Brain microvascular endothelial cell (primary cell): ENCODE data around the gene SYTL2.
A peak's percentile ranks its signal among the peaks of the same experiment; 100 is the strongest.

ENCODE experiments used
- DNase-seq: peaks from one replicate; pipeline ENCODE4 v3.0.0-alpha.2; 2020
- H3K27ac ChIP-seq: fragments of 250-450 bp; sonication (Bioruptor Pico); 2 replicates; pipeline ENCODE4 v1.5.1; 2020; ENCODE audit warnings: mild to moderate bottlenecking, moderate library complexity
- H3K27me3 ChIP-seq: fragments of 250-450 bp; sonication (Bioruptor Pico); replicated peaks from 2 replicates; pipeline ENCODE4 v1.5.1; 2020; ENCODE audit warnings: mild to moderate bottlenecking
- H3K36me3 ChIP-seq: fragments of 250-450 bp; sonication (Bioruptor Pico); replicated peaks from 2 replicates; pipeline ENCODE4 v1.5.1; 2020; ENCODE audit warnings: mild to moderate bottlenecking
- H3K4me3 ChIP-seq: 2 replicates; pipeline ENCODE4 v1.5.1; 2011; ENCODE audit warnings: low read depth, mild to moderate bottlenecking, control low read depth, low read length, moderate library complexity
- CTCF ChIP-seq: IDR thresholded peaks from 2 replicates; pipeline ENCODE4 v1.5.1; 2011; ENCODE audit warnings: low read depth, mild to moderate bottlenecking, moderate library complexity, low read length, control low read depth, inconsistent platforms; ENCODE audit errors: missing control alignments
- in situ Hi-C: cut with HindIII; loops from 2 replicates; pipeline ENCODE4 v1.10.0; 2017; ENCODE audit warnings: low sequenced_read_pairs, low pct_ligation_motif_present

SYTL2 gene

GRCh38 chr11:85815186-85815931 lies 4.4 kb upstream of the SYTL2 start:
- H3K27me3 ChIP-seq: no peaks in the 10 kb centered on the region
- TF ChIP-seq CTCF: no peak
- no peak overlapping the region for H3K4me3 ChIP-seq
- in situ Hi-C loops: no loop called here
- H3K27ac ChIP-seq: peak overlapping the region; percentile 50
- no peaks in the 10 kb centered on the region for H3K36me3 ChIP-seq
- DNase-seq: no peak

- no peak overlapping the region for H3K27ac ChIP-seq
- no peaks in the 10 kb centered on the region for H3K36me3 ChIP-seq
- no peak overlapping the region for H3K4me3 ChIP-seq
- no peak for DNase-seq
- no peaks in the 10 kb centered on the region for H3K27me3 ChIP-seq
- in situ Hi-C loops: no loop called here
- no peak for TF ChIP-seq CTCF
Measured at GRCh38 chr11:85813721-85814120, 2.8 kb upstream of the SYTL2 start.

GRCh38 chr11:85811624-85812023 lies 683 bp upstream of the SYTL2 start:
- no peak overlapping the region for H3K27ac ChIP-seq
- TF ChIP-seq CTCF: no peak
- no peaks in the 10 kb centered on the region for H3K36me3 ChIP-seq
- no peak for DNase-seq
- H3K27me3 ChIP-seq: no peaks in the 10 kb centered on the region
- in situ Hi-C loops: no loop called here
- H3K4me3 ChIP-seq: peak overlapping the region; percentile 61

GRCh38 chr11:85810521-85810870 lies 445 bp downstream of the SYTL2 start:
- in situ Hi-C loops: no loop called here
- Histone ChIP-seq H3K27ac (no peak overlapping the region), H3K36me3 (no peaks in the 10 kb centered on the region), H3K27me3 (no peaks in the 10 kb centered on the region), H3K4me3 (peak overlapping the region; percentile 61)
- DNase-seq: no peak
- no peak for TF ChIP-seq CTCF

- in situ Hi-C loops: no loop called here
- H3K27ac ChIP-seq: no peak overlapping the region
- H3K36me3 ChIP-seq: no peaks in the 10 kb centered on the region
- no peaks in the 10 kb centered on the region for H3K27me3 ChIP-seq
- H3K4me3 ChIP-seq: peak overlapping the region; percentile 61
- TF ChIP-seq CTCF: peak; percentile 70
- peak; percentile 36 for DNase-seq
Measured at GRCh38 chr11:85809863-85810262, 1.1 kb downstream of the SYTL2 start.

GRCh38 chr11:85809191-85809590 lies 1.8 kb downstream of the SYTL2 start:
- no peak for TF ChIP-seq CTCF
- in situ Hi-C loops: no loop called here
- Histone ChIP-seq H3K27ac (no peak overlapping the region), H3K36me3 (no peaks in the 10 kb centered on the region), H3K27me3 (no peaks in the 10 kb centered on the region), H3K4me3 (no peak overlapping the region)
- DNase-seq: no peak
